SJCRH30 (cell line): Measurements from ENCODE around the gene CPM. TPM values are rescaled to one million over a fixed set of nuclear protein-coding genes. Genes with fewer than 3 reads are reported as not detected.
"Not testable (repeated sequence)": the region's sequence is repeated elsewhere in the genome, so short reads cannot be mapped to it uniquely, and the experiment has no call there.

Experiments used
- DNase-seq, 2 experiments: peaks; one replicate each; pipeline ENCODE4 v3.0.0-alpha.2; 2015 to 2020
- H3K27ac ChIP-seq: fragments of 250-450 bp; sonication (Bioruptor Pico); 2 replicates; pipeline ENCODE4 v1.5.1; 2020; ENCODE audit warnings: mild to moderate bottlenecking, moderate library complexity
- H3K27me3 ChIP-seq: fragments of 250-450 bp; sonication (Bioruptor Pico); 2 replicates; pipeline ENCODE4 v1.5.1; 2020; ENCODE audit warnings: mild to moderate bottlenecking, moderate library complexity
- H3K36me3 ChIP-seq: fragments of 250-450 bp; sonication (Bioruptor Pico); 2 replicates; pipeline ENCODE4 v1.5.1; 2020; ENCODE audit warnings: mild to moderate bottlenecking, moderate library complexity
- H3K4me1 ChIP-seq: fragments of 250-450 bp; sonication (Bioruptor Pico); 2 replicates; pipeline ENCODE4 v1.5.1; 2020; ENCODE audit warnings: mild to moderate bottlenecking, moderate library complexity
- H3K4me3 ChIP-seq: fragments of 250-450 bp; sonication (Bioruptor Pico); 2 replicates; pipeline ENCODE4 v1.5.1; 2020; ENCODE audit warnings: mild to moderate bottlenecking, moderate library complexity
- H3K9me3 ChIP-seq: fragments of 250-450 bp; sonication (Bioruptor Pico); replicated peaks from 2 replicates; pipeline ENCODE4 v1.5.1; 2020; ENCODE audit warnings: mild to moderate bottlenecking, moderate library complexity
- total RNA-seq: library from RNA; depleted of rRNA; stranded (reverse); fragments of >200 nt; shearing (Covaris generic); gene quantifications from 2 replicates; pipeline ENCODE4 v1.2.3, GENCODE V29; 2014; rRNA removed

Gene CPM
- total RNA-seq, 1 experiment from 2014 or later: 1.2 TPM

DNA sequence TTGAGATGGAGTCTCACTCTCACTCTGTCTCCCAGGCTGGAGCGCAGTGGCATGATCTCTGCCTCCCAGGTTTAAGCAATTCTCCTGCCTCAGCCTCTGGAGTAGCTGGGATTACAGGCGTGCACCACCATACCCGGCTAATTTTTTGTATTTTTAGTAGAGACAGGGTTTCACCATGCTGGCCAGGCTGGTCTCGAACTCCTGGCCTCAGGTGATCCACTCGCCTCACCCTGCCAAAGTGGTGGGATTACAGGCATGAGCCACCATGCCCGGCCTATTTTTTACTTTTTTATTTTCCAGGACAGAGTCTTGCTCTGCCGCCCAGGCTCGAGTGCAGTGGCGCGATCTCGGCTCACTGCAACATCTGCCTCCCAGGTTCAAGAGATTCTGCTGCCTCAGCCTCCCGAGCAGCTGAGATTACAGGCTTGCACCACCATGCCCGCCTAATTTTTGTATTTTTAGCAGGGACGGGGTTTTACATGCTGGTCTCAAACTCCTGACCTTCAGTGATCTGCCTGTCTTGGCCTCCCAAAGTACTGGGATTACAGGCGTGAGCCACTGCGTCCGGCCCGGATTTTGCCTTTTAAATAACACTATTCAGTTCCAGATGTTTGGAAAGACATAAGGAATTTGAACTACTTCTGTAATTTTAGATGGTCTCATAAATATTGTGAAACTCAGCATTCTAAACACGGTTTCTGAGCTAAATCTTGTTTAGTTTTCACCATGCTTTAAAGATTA lies 129.9 kb downstream of the CPM start:
- H3K4me3 ChIP-seq, H3K4me1 ChIP-seq, H3K9me3 ChIP-seq, H3K27ac ChIP-seq, H3K27me3 ChIP-seq, DNase-seq, H3K36me3 ChIP-seq: not testable (repeated sequence)

DNA sequence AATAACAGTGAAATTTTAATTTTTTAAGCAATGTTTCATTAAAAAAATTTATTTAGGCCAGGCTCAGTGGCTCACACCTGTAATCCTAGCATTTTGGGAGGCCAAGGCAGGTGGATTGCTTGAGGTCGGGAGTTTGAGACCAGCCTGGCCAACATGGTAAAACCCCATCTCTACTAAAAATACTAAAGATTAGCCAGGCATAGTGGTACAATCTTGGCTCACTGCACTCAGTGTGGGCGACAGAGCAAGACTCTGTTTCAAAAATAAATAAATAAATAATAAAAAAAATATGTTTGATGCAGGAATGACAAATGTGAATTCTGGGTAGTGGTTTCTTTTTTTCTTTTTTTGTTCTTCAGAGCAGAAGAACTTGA lies 130.6 kb downstream of the CPM start:
- not testable (repeated sequence) for H3K27me3 ChIP-seq, H3K27ac ChIP-seq, H3K9me3 ChIP-seq, H3K36me3 ChIP-seq, H3K4me1 ChIP-seq, DNase-seq, H3K4me3 ChIP-seq

Other genes starting within 250 kb of the CPM start
- gene NUP107, start 246.2 kb downstream of the CPM start, total RNA-seq: 149 and 150 TPM in 2 replicates
- 8.6 and 10.5 TPM in 2 replicates for gene SLC35E3, start 187.0 kb downstream of the CPM start, total RNA-seq
- 62.0 and 85.5 TPM in 2 replicates for gene MDM2, start 125.0 kb downstream of the CPM start, total RNA-seq